ENCODE results near the gene FBLN2.

Gene FBLN2

GRCh38 chr3:13537909-13538296, 11.0 kb upstream of the FBLN2 start:
- Histone ChIP-seq H3K9me3 (ENCODE audit: control insufficient read depth, low read length) (no peaks in the 10 kb centered on the region), H3K4me1 (ENCODE audit: control insufficient read depth, insufficient read depth, low read length) (peaks cover 23% of the 10 kb centered on the region), H3K4me3 (ENCODE audit: low read length) (no peak overlapping the region), H3K9ac (ENCODE audit: low read length) (no peak overlapping the region), H3K36me3 (ENCODE audit: control insufficient read depth, insufficient read depth, low read length) (no peaks in the 10 kb centered on the region), H3K27me3 (ENCODE audit: control insufficient read depth, insufficient read depth, low read length) (peaks cover 3% of the 10 kb centered on the region)

- H3K9ac ChIP-seq (ENCODE audit: low read length) = no peak overlapping the region
- H3K4me1 ChIP-seq (ENCODE audit: control insufficient read depth, insufficient read depth, low read length) = peaks cover 23% of the 10 kb centered on the region
- H3K27me3 ChIP-seq (ENCODE audit: control insufficient read depth, insufficient read depth, low read length) = no peaks in the 10 kb centered on the region
- no peaks in the 10 kb centered on the region for H3K36me3 ChIP-seq (ENCODE audit: control insufficient read depth, insufficient read depth, low read length)
- no peaks in the 10 kb centered on the region for H3K9me3 ChIP-seq (ENCODE audit: control insufficient read depth, low read length)
- no peak overlapping the region for H3K4me3 ChIP-seq (ENCODE audit: low read length)
Measured at GRCh38 chr3:13538520-13539291, 10.2 kb upstream of the FBLN2 start.

- no peaks in the 10 kb centered on the region for H3K36me3 ChIP-seq (ENCODE audit: control insufficient read depth, insufficient read depth, low read length)
- no peaks in the 10 kb centered on the region for H3K9me3 ChIP-seq (ENCODE audit: control insufficient read depth, low read length)
- H3K27me3 ChIP-seq (ENCODE audit: control insufficient read depth, insufficient read depth, low read length) = no peaks in the 10 kb centered on the region
- peaks cover 23% of the 10 kb centered on the region for H3K4me1 ChIP-seq (ENCODE audit: control insufficient read depth, insufficient read depth, low read length)
- H3K4me3 ChIP-seq (ENCODE audit: low read length) = no peak overlapping the region
- no peak overlapping the region for H3K9ac ChIP-seq (ENCODE audit: low read length)
Measured at GRCh38 chr3:13539292-13539638, 9.7 kb upstream of the FBLN2 start.

GRCh38 chr3:13539671-13540070, 9.3 kb upstream of the FBLN2 start:
- peaks cover 23% of the 10 kb centered on the region for H3K4me1 ChIP-seq (ENCODE audit: control insufficient read depth, insufficient read depth, low read length)
- no peaks in the 10 kb centered on the region for H3K36me3 ChIP-seq (ENCODE audit: control insufficient read depth, insufficient read depth, low read length)
- H3K9me3 ChIP-seq (ENCODE audit: control insufficient read depth, low read length) = no peaks in the 10 kb centered on the region
- no peak overlapping the region for H3K9ac ChIP-seq (ENCODE audit: low read length)
- H3K27me3 ChIP-seq (ENCODE audit: control insufficient read depth, insufficient read depth, low read length) = no peaks in the 10 kb centered on the region
- H3K4me3 ChIP-seq (ENCODE audit: low read length) = no peak overlapping the region

GRCh38 chr3:13540297-13540995, 8.5 kb upstream of the FBLN2 start:
- Histone ChIP-seq H3K27me3 (ENCODE audit: control insufficient read depth, insufficient read depth, low read length) (no peaks in the 10 kb centered on the region), H3K9ac (ENCODE audit: low read length) (no peak overlapping the region)

GRCh38 chr3:13541691-13542090, 7.2 kb upstream of the FBLN2 start:
- no peaks in the 10 kb centered on the region for H3K27me3 ChIP-seq (ENCODE audit: control insufficient read depth, insufficient read depth, low read length)
- no peaks in the 10 kb centered on the region for H3K36me3 ChIP-seq (ENCODE audit: control insufficient read depth, insufficient read depth, low read length)
- H3K9me3 ChIP-seq (ENCODE audit: control insufficient read depth, low read length) = no peaks in the 10 kb centered on the region
- no peak overlapping the region for H3K9ac ChIP-seq (ENCODE audit: low read length)
- no peak overlapping the region for H3K4me3 ChIP-seq (ENCODE audit: low read length)
- H3K4me1 ChIP-seq (ENCODE audit: control insufficient read depth, insufficient read depth, low read length) = peaks cover 19% of the 10 kb centered on the region

More at GRCh38 chr3:13540297-13540995, 8.5 kb upstream of the FBLN2 start:
- H3K4me1 ChIP-seq (ENCODE audit: control insufficient read depth, insufficient read depth, low read length) = peaks cover 23% of the 10 kb centered on the region
- no peak overlapping the region for H3K4me3 ChIP-seq (ENCODE audit: low read length)
- H3K9me3 ChIP-seq (ENCODE audit: control insufficient read depth, low read length) = no peaks in the 10 kb centered on the region
- no peaks in the 10 kb centered on the region for H3K36me3 ChIP-seq (ENCODE audit: control insufficient read depth, insufficient read depth, low read length)

GRCh38 chr3:13542142-13542541, 6.8 kb upstream of the FBLN2 start:
- H3K4me3 ChIP-seq (ENCODE audit: low read length) = no peak overlapping the region
- no peaks in the 10 kb centered on the region for H3K27me3 ChIP-seq (ENCODE audit: control insufficient read depth, insufficient read depth, low read length)
- peaks cover 14% of the 10 kb centered on the region for H3K4me1 ChIP-seq (ENCODE audit: control insufficient read depth, insufficient read depth, low read length)
- no peaks in the 10 kb centered on the region for H3K9me3 ChIP-seq (ENCODE audit: control insufficient read depth, low read length)
- no peak overlapping the region for H3K9ac ChIP-seq (ENCODE audit: low read length)
- no peaks in the 10 kb centered on the region for H3K36me3 ChIP-seq (ENCODE audit: control insufficient read depth, insufficient read depth, low read length)

- no peaks in the 10 kb centered on the region for H3K36me3 ChIP-seq (ENCODE audit: control insufficient read depth, insufficient read depth, low read length)
- H3K9ac ChIP-seq (ENCODE audit: low read length) = no peak overlapping the region
- H3K9me3 ChIP-seq (ENCODE audit: control insufficient read depth, low read length) = no peaks in the 10 kb centered on the region
- H3K4me3 ChIP-seq (ENCODE audit: low read length) = no peak overlapping the region
- peaks cover 8% of the 10 kb centered on the region for H3K27me3 ChIP-seq (ENCODE audit: control insufficient read depth, insufficient read depth, low read length)
- H3K4me1 ChIP-seq (ENCODE audit: control insufficient read depth, insufficient read depth, low read length) = peaks cover 5% of the 10 kb centered on the region
Measured at GRCh38 chr3:13543253-13543652, 5.7 kb upstream of the FBLN2 start.

- no peak overlapping the region for H3K9ac ChIP-seq (ENCODE audit: low read length)
- H3K4me3 ChIP-seq (ENCODE audit: low read length) = no peak overlapping the region
- H3K4me1 ChIP-seq (ENCODE audit: control insufficient read depth, insufficient read depth, low read length) = no peaks in the 10 kb centered on the region
Measured at GRCh38 chr3:13544293-13544831, 4.6 kb upstream of the FBLN2 start.

GRCh38 chr3:13544951-13545651, 3.8 kb upstream of the FBLN2 start:
- Histone ChIP-seq H3K9ac (ENCODE audit: low read length) (no peak overlapping the region), H3K9me3 (ENCODE audit: control insufficient read depth, low read length) (no peaks in the 10 kb centered on the region), H3K4me3 (ENCODE audit: low read length) (no peak overlapping the region), H3K27me3 (ENCODE audit: control insufficient read depth, insufficient read depth, low read length) (peaks cover 23% of the 10 kb centered on the region), H3K36me3 (ENCODE audit: control insufficient read depth, insufficient read depth, low read length) (no peaks in the 10 kb centered on the region), H3K4me1 (ENCODE audit: control insufficient read depth, insufficient read depth, low read length) (no peaks in the 10 kb centered on the region)

More at GRCh38 chr3:13544293-13544831, 4.6 kb upstream of the FBLN2 start:
- Histone ChIP-seq H3K9me3 (ENCODE audit: control insufficient read depth, low read length) (no peaks in the 10 kb centered on the region), H3K27me3 (ENCODE audit: control insufficient read depth, insufficient read depth, low read length) (peaks cover 16% of the 10 kb centered on the region), H3K36me3 (ENCODE audit: control insufficient read depth, insufficient read depth, low read length) (no peaks in the 10 kb centered on the region)

GRCh38 chr3:13545952-13546454, 2.9 kb upstream of the FBLN2 start:
- Histone ChIP-seq H3K9me3 (ENCODE audit: control insufficient read depth, low read length) (no peaks in the 10 kb centered on the region), H3K9ac (ENCODE audit: low read length) (no peak overlapping the region), H3K4me3 (ENCODE audit: low read length) (no peak overlapping the region), H3K4me1 (ENCODE audit: control insufficient read depth, insufficient read depth, low read length) (no peaks in the 10 kb centered on the region), H3K36me3 (ENCODE audit: control insufficient read depth, insufficient read depth, low read length) (no peaks in the 10 kb centered on the region), H3K27me3 (ENCODE audit: control insufficient read depth, insufficient read depth, low read length) (peaks cover 29% of the 10 kb centered on the region)
